ENCODE data around the gene HELQ.

DNA sequence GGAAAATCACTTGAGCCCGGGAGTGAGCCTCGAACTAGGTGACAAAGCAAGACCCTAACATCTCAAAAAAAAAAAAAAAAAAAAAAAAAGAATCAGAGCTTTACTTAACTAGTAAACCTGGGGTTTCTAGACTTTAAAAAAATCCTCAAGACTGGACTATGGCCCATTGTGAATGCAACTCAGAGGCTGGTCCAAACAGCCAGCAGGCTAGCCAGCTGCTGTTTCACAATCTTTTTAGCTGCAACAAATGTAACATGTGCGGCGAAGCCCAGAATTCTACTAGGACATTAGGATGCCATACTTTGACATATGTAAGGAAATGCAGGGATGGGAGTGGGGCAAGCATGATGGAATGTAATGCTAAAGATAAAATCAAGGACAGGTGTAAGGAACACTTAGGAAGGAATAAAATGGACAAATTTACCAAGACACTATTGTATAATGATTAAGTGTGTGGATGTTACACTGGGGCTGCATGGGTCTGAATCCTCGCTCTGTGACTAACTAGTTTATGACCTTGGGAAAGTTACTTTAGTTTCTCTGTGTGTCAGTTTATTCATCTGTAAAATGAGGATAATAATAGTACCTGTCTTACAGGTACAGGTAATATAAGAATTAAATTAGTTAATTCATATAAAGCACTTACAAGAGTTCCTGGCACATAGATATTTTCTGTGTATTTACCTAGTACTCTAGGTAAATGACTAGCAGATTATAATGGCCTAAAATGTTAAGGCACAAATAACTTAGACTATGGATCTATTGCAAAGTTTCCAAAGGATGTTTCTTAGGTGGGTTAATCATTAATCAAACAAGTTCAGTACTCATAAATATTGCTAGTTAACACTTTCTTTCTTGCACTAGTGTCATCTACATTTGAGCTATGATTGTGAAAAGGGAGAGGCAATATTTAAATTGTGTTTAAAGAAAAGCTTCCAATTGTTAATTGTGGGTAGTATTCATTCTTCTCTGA, 49.5 kb downstream of the HELQ start:
- TF ChIP-seq, protein P1, sequence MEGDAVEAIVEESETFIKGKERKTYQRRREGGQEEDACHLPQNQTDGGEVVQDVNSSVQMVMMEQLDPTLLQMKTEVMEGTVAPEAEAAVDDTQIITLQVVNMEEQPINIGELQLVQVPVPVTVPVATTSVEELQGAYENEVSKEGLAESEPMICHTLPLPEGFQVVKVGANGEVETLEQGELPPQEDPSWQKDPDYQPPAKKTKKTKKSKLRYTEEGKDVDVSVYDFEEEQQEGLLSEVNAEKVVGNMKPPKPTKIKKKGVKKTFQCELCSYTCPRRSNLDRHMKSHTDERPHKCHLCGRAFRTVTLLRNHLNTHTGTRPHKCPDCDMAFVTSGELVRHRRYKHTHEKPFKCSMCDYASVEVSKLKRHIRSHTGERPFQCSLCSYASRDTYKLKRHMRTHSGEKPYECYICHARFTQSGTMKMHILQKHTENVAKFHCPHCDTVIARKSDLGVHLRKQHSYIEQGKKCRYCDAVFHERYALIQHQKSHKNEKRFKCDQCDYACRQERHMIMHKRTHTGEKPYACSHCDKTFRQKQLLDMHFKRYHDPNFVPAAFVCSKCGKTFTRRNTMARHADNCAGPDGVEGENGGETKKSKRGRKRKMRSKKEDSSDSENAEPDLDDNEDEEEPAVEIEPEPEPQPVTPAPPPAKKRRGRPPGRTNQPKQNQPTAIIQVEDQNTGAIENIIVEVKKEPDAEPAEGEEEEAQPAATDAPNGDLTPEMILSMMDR (CRISPR knock-in tag; IDR thresholded peaks at IDR 0.05), result no peak
- TF ChIP-seq HDAC2 (CRISPR knock-in tag; IDR thresholded peaks at IDR 0.05), result no peak
- no peak for TF ChIP-seq CCDC6 (CRISPR knock-in tag; IDR thresholded peaks at IDR 0.05)
- no peak for TF ChIP-seq JUND (CRISPR knock-in tag; IDR thresholded peaks at IDR 0.05)
- no peak for TF ChIP-seq NPAS2 (CRISPR knock-in tag; IDR thresholded peaks at IDR 0.05; ENCODE audit: borderline replicate concordance)
